ENCODE measurements around the gene CELF4.

DNA sequence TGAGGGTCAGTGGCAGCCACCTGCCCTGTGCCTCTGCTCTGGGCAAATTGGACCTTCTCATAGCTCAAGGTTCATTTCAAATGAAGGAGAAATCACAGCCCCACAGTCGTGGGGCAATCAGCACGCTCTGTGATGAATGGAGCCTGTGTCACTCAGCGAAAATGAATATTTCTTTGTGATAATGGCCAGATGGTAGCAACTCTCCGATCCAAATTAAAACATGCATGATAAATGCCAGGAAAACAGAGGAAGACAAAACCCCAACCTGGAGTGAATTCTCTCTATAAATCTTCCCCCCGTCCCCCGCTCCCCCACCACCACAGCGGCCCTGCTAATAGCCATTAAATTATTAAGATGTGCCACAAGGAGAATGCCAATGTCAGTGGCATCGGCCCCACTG lies 258.4 kb downstream of the CELF4 start:
- TF ChIP-seq EZH2phosphoT487 (conservative IDR thresholded peaks at IDR 0.05; ENCODE audit: low read length): no peak
- TF ChIP-seq, protein P1, sequence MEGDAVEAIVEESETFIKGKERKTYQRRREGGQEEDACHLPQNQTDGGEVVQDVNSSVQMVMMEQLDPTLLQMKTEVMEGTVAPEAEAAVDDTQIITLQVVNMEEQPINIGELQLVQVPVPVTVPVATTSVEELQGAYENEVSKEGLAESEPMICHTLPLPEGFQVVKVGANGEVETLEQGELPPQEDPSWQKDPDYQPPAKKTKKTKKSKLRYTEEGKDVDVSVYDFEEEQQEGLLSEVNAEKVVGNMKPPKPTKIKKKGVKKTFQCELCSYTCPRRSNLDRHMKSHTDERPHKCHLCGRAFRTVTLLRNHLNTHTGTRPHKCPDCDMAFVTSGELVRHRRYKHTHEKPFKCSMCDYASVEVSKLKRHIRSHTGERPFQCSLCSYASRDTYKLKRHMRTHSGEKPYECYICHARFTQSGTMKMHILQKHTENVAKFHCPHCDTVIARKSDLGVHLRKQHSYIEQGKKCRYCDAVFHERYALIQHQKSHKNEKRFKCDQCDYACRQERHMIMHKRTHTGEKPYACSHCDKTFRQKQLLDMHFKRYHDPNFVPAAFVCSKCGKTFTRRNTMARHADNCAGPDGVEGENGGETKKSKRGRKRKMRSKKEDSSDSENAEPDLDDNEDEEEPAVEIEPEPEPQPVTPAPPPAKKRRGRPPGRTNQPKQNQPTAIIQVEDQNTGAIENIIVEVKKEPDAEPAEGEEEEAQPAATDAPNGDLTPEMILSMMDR (IDR thresholded peaks at IDR 0.05; ENCODE audit: insufficient read depth, low read length, poor library complexity, severe bottlenecking): no peak
